ENCODE data around the gene PGPEP1. TPM values are rescaled to one million over a fixed set of nuclear protein-coding genes. Genes with fewer than 3 reads are reported as not detected.

PGPEP1 gene
- polyA plus RNA-seq, 3 donors = 10.3 to 25.1 (median 10.3) TPM

DNA sequence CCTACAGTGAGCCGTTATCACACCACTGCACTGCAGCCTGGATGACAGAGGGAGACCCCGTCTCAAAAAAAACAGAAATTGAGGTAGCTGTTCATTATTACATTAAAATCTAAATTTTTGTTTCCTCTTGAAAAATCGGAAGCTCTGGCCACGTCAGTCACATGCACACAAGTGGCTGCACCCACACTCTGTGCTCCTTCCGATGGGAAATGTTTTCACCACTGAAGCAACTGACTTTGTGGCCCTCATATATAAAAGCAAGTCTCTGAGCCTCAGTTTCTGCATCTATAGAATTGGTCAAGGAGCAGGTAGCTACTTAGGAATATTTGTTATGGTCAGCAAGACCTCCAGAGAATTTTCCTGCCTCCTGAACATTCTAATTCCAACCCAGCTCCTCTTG, 52.5 kb downstream of the PGPEP1 start:
- Mint-ChIP-seq H3K36me3 (peaks cover 60 to 78% of the 10 kb centered on the region in 2 donors), H3K4me3 (peak overlapping the region; percentile 96 to 98), H3K4me1 (peaks cover 63% of the 10 kb centered on the region), H3K9me3 (peaks cover 0 to 3% (median under 1%) of the 10 kb centered on the region in 7 donors), H3K27me3 (ENCODE audit: low read depth in 3 of 3) (peaks cover 0 to 4% (median 3%) of the 10 kb centered on the region in 3 donors), H3K27ac (peak overlapping the region; percentile 95 to 99 (median 98))
- H3K79me2 ChIP-seq (ENCODE audit: insufficient read depth, low read length) = peaks cover 91% of the 10 kb centered on the region
- intact Hi-C loops (cut with micrococcal nuclease) = loop anchor here in 1 of 2 donors (1.0 to 5.0 kb wide), 3 partner anchors 8 to 221 kb away; partner anchors contain the start of genes IFI30 and SSBP4
- peak overlapping the region; percentile 98 for H3K4me2 ChIP-seq (replicated peaks; ENCODE audit: extremely low read depth, low read length, poor library complexity, severe bottlenecking)
- peak; percentile 55 to 65 (median 61) for DNase-seq
- peak overlapping the region; percentile 96 to 97 for H3K27ac ChIP-seq (ENCODE audit: low read depth in 1 of 2, low read length in 2 of 2)
- H3K9me3 ChIP-seq (replicated peaks in 1 of 2; ENCODE audit: control insufficient read depth in 1 of 2, insufficient read depth in 1 of 2, low read length in 2 of 2) = no peaks in the 10 kb centered on the region
- TF ChIP-seq, protein P1, sequence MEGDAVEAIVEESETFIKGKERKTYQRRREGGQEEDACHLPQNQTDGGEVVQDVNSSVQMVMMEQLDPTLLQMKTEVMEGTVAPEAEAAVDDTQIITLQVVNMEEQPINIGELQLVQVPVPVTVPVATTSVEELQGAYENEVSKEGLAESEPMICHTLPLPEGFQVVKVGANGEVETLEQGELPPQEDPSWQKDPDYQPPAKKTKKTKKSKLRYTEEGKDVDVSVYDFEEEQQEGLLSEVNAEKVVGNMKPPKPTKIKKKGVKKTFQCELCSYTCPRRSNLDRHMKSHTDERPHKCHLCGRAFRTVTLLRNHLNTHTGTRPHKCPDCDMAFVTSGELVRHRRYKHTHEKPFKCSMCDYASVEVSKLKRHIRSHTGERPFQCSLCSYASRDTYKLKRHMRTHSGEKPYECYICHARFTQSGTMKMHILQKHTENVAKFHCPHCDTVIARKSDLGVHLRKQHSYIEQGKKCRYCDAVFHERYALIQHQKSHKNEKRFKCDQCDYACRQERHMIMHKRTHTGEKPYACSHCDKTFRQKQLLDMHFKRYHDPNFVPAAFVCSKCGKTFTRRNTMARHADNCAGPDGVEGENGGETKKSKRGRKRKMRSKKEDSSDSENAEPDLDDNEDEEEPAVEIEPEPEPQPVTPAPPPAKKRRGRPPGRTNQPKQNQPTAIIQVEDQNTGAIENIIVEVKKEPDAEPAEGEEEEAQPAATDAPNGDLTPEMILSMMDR (IDR thresholded peaks at IDR 0.05) = no peak
- H2AFZ ChIP-seq (ENCODE audit: insufficient read depth, low read depth, low read length, poor library complexity, severe bottlenecking) = no peak overlapping the region
- peak overlapping the region; percentile 57 to 100 (median 97) for H3K4me3 ChIP-seq (replicated peaks in 1 of 3; ENCODE audit: low read depth in 2 of 3, low read length in 3 of 3)
- WGBS (ENCODE audit: insufficient coverage) = 0% methylated on average over 1 of the region's 5 CpGs
- H3K9ac ChIP-seq (ENCODE audit: insufficient read depth, low read length, poor library complexity, severe bottlenecking) = peak overlapping the region; percentile 83
- peaks cover 77 to 94% of the 10 kb centered on the region in 2 donors for H3K4me1 ChIP-seq (ENCODE audit: control insufficient read depth in 1 of 2, insufficient read depth in 2 of 2, low read length in 2 of 2)
- peaks cover 76% of the 10 kb centered on the region for H4K20me1 ChIP-seq (ENCODE audit: insufficient read depth, low read length)
- H3K27me3 ChIP-seq (ENCODE audit: control insufficient read depth in 2 of 2, insufficient read depth in 2 of 2, low read length in 2 of 2) = no peaks in the 10 kb centered on the region
- peaks cover 46 to 64% of the 10 kb centered on the region in 2 donors for H3K36me3 ChIP-seq (replicated peaks in 1 of 2; ENCODE audit: control insufficient read depth in 1 of 2, insufficient read depth in 2 of 2, low read length in 2 of 2)

DNA sequence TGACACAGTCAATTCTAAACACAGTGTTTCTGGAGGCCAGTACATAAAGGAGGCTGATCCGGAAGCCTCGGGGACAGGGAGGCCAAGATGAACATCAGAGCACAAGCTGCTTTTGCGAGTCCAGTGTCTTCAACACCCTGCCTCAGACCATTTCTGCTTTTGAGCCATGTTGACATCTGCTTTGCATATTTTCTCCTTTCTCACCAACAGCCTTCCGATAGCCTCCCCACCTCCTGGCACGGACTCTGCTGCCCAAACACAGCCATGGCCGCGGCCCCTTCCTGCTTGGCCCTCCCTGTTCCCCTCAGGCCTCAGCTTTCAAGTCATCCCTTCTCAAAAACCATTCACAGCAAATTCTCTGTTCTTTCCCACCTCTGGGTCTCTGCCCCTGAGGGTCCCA, 53.4 kb downstream of the PGPEP1 start:
- Histone ChIP-seq H3K4me3 (replicated peaks in 1 of 3; ENCODE audit: low read depth in 2 of 3, low read length in 3 of 3) (peak overlapping the region; percentile 57 to 100 (median 97)), H3K4me1 (ENCODE audit: control insufficient read depth in 1 of 2, insufficient read depth in 2 of 2, low read length in 2 of 2) (peaks cover 79 to 95% of the 10 kb centered on the region in 2 donors), H3K79me2 (ENCODE audit: insufficient read depth, low read length) (peaks cover 98% of the 10 kb centered on the region), H3K27ac (ENCODE audit: low read depth in 1 of 2, low read length in 2 of 2) (peak overlapping the region; percentile 96 to 97), H3K36me3 (replicated peaks in 1 of 2; ENCODE audit: control insufficient read depth in 1 of 2, insufficient read depth in 2 of 2, low read length in 2 of 2) (peaks cover 46 to 64% of the 10 kb centered on the region in 2 donors), H3K9ac (ENCODE audit: insufficient read depth, low read length, poor library complexity, severe bottlenecking) (peak overlapping the region; percentile 83), H3K27me3 (ENCODE audit: control insufficient read depth in 2 of 2, insufficient read depth in 2 of 2, low read length in 2 of 2) (no peaks in the 10 kb centered on the region), H3K9me3 (replicated peaks in 1 of 2; ENCODE audit: control insufficient read depth in 1 of 2, insufficient read depth in 1 of 2, low read length in 2 of 2) (no peaks in the 10 kb centered on the region), H4K20me1 (ENCODE audit: insufficient read depth, low read length) (peaks cover 72% of the 10 kb centered on the region), H3K4me2 (replicated peaks; ENCODE audit: extremely low read depth, low read length, poor library complexity, severe bottlenecking) (peak overlapping the region; percentile 98), H2AFZ (ENCODE audit: insufficient read depth, low read depth, low read length, poor library complexity, severe bottlenecking) (peak overlapping the region; percentile 18)
- intact Hi-C loops (cut with micrococcal nuclease) = loop anchor here in 1 of 2 donors (1.0 to 5.0 kb wide), 3 partner anchors 7 to 222 kb away; partner anchors contain the start of genes IFI30 and SSBP4
- TF ChIP-seq, protein P1 (IDR thresholded peaks at IDR 0.05) = no peak
- 6% methylated on average over 7 of the region's 7 CpGs for WGBS (ENCODE audit: insufficient coverage)
- peaks cover 0 to 3% (median 0%) of the 10 kb centered on the region in 7 donors for H3K9me3 Mint-ChIP-seq
- peak; percentile 83 to 90 (median 83) for DNase-seq
- H3K4me3 Mint-ChIP-seq = peak overlapping the region; percentile 96 to 98
- peaks cover 69% of the 10 kb centered on the region for H3K4me1 Mint-ChIP-seq
- peak overlapping the region; percentile 95 to 99 (median 98) for H3K27ac Mint-ChIP-seq
- H3K36me3 Mint-ChIP-seq = peaks cover 60 to 78% of the 10 kb centered on the region in 2 donors
- peaks cover 0 to 4% (median 3%) of the 10 kb centered on the region in 3 donors for H3K27me3 Mint-ChIP-seq (ENCODE audit: low read depth in 3 of 3)

Measured in CD14-positive monocyte (primary cell).